NCI-H2107 (cell line): ENCODE measurements around the gene REG4.
"Not testable (repeated sequence)": the region's sequence is repeated elsewhere in the genome, so short reads cannot be mapped to it uniquely, and the experiment has no call there.

Source experiments
- DNase-seq: peaks from one replicate; lab custom pipeline; 2025; lab: John Stamatoyannopoulos, UW

Gene REG4

GRCh38 chr1:119811387-119811786, at the start of gene REG4:
REG4 (minus strand) TSS chr1:119811460; CDS start chr1:119808769, 2,691 bp downstream.
- no peak for DNase-seq

- no peak for DNase-seq
Observed at GRCh38 chr1:119859647-119860046, 48.4 kb upstream of the REG4 start.

GRCh38 chr1:119858556-119859214, 47.4 kb upstream of the REG4 start:
- not testable (repeated sequence) for DNase-seq

GRCh38 chr1:119858126-119858525, 46.9 kb upstream of the REG4 start:
- DNase-seq: no peak

GRCh38 chr1:119853155-119853554, 41.9 kb upstream of the REG4 start:
- no peak for DNase-seq

GRCh38 chr1:119844206-119844605, 32.9 kb upstream of the REG4 start:
- DNase-seq: not testable (repeated sequence)

GRCh38 chr1:119841306-119841705, 30.0 kb upstream of the REG4 start:
- DNase-seq: no peak

- no peak for DNase-seq
Observed at GRCh38 chr1:119840745-119841144, 29.5 kb upstream of the REG4 start.

GRCh38 chr1:119838236-119838635, 27.0 kb upstream of the REG4 start:
- DNase-seq: no peak

GRCh38 chr1:119834990-119835389, 23.7 kb upstream of the REG4 start:
- no peak for DNase-seq

- DNase-seq: no peak
Observed at GRCh38 chr1:119831027-119831426, 19.8 kb upstream of the REG4 start.

GRCh38 chr1:119829625-119830024, 18.4 kb upstream of the REG4 start:
- no peak for DNase-seq

- DNase-seq: not testable (repeated sequence)
Observed at GRCh38 chr1:119829006-119829405, 17.7 kb upstream of the REG4 start.

GRCh38 chr1:119828266-119828665, 17.0 kb upstream of the REG4 start:
- DNase-seq: no peak

- no peak for DNase-seq
Observed at GRCh38 chr1:119827010-119827409, 15.8 kb upstream of the REG4 start.

GRCh38 chr1:119822406-119822805, 11.1 kb upstream of the REG4 start:
- DNase-seq: no peak

- DNase-seq: no peak
Observed at GRCh38 chr1:119818181-119818580, 6.9 kb upstream of the REG4 start.

- DNase-seq: no peak
Observed at GRCh38 chr1:119816407-119816806, 5.1 kb upstream of the REG4 start.

- DNase-seq: no peak
Observed at GRCh38 chr1:119815928-119816327, 4.7 kb upstream of the REG4 start.

GRCh38 chr1:119815361-119815760, 4.1 kb upstream of the REG4 start:
- DNase-seq: no peak

- no peak for DNase-seq
Observed at GRCh38 chr1:119814288-119814687, 3.0 kb upstream of the REG4 start.

GRCh38 chr1:119811985-119812557, 811 bp upstream of the REG4 start:
- DNase-seq: no peak

GRCh38 chr1:119808972-119809550, 2.2 kb downstream of the REG4 start:
- peak; percentile 38 for DNase-seq

GRCh38 chr1:119808491-119808890, 2.8 kb downstream of the REG4 start:
- no peak for DNase-seq
